ENCODE measurements around the gene AUTS2.

The AUTS2 gene

DNA sequence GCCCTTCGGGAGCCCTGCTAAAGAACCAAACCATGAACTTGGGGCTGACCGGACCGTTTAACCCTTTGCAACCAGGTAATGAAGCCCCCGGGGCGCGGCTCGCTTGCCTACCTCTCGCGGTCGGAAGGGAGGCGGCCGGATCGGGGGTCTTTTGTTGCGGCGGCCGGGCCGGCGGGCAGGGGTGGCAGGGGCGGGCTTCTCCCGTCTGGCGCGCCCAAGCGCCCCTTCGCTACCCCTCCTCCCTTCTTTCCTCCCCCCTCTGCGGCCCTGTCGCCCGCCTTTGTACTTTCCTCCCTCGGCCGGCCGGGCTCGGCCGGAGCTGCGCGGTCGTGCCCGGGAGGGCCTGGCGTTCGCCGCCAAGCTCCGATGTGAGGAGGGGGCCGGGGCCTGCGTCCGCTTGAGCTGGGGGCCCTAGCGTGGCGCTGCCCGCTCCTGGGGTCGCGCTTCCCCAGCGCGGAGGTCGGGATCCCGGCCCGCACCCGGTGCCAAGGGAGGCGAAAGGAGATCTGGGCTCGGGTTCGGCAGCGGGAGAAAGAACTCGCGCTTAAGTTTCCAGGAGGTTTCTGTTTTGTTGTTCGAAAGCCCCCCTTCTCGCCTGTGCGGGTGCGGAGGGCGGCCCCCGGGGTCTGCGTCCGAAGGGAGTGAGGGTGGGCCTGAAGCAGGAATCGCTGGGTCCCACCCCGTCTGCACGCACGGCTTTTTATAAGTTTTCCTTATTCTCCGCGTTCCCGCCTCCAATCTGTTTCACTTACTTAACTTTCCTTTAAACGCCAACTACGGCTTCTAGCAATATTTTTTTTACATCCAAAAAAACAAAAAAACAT lies 1096.9 kb downstream of the AUTS2 start:
- Histone ChIP-seq H4K20me1 (ENCODE audit: low read depth, low read length) (0 out of 2 replicates have a peak, but pooled peaks cover 6% of the 10 kb centered on the region), H3K27me3 (ENCODE audit: low read length) (no peaks in the 10 kb centered on the region), H3K4me3 (ENCODE audit: insufficient read depth, low read length, poor library complexity, severe bottlenecking) (peak overlapping the region; percentile 69), H3K79me2 (ENCODE audit: insufficient read depth, low read length) (no peaks in the 10 kb centered on the region), H3K36me3 (ENCODE audit: low read length) (no peaks in the 10 kb centered on the region), H3K27ac (ENCODE audit: low read depth, low read length) (no peak overlapping the region), H3K9ac (ENCODE audit: low read length) (peak overlapping the region; percentile 66), H3K9me3 (ENCODE audit: insufficient read depth, low read length) (no peaks in the 10 kb centered on the region), H3K4me2 (ENCODE audit: low read depth, low read length, poor library complexity, severe bottlenecking) (peak overlapping the region; percentile 86), H3K9me2 (replicated peaks; ENCODE audit: insufficient read depth, low read length) (no peaks in the 10 kb centered on the region), H3F3A (ENCODE audit: insufficient read depth) (0 out of 2 replicates have a peak, but pooled peaks cover 8% of the 10 kb centered on the region), H2AFZ (ENCODE audit: low read depth, low read length, severe bottlenecking) (peak overlapping the region; percentile 70)
- TF ChIP-seq EZH2phosphoT487 (conservative IDR thresholded peaks at IDR 0.05; ENCODE audit: low read length) = peak; percentile 70
- TF ChIP-seq, protein P1, sequence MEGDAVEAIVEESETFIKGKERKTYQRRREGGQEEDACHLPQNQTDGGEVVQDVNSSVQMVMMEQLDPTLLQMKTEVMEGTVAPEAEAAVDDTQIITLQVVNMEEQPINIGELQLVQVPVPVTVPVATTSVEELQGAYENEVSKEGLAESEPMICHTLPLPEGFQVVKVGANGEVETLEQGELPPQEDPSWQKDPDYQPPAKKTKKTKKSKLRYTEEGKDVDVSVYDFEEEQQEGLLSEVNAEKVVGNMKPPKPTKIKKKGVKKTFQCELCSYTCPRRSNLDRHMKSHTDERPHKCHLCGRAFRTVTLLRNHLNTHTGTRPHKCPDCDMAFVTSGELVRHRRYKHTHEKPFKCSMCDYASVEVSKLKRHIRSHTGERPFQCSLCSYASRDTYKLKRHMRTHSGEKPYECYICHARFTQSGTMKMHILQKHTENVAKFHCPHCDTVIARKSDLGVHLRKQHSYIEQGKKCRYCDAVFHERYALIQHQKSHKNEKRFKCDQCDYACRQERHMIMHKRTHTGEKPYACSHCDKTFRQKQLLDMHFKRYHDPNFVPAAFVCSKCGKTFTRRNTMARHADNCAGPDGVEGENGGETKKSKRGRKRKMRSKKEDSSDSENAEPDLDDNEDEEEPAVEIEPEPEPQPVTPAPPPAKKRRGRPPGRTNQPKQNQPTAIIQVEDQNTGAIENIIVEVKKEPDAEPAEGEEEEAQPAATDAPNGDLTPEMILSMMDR (IDR thresholded peaks at IDR 0.05; ENCODE audit: insufficient read depth, low read length, poor library complexity, severe bottlenecking) = no peak

DNA sequence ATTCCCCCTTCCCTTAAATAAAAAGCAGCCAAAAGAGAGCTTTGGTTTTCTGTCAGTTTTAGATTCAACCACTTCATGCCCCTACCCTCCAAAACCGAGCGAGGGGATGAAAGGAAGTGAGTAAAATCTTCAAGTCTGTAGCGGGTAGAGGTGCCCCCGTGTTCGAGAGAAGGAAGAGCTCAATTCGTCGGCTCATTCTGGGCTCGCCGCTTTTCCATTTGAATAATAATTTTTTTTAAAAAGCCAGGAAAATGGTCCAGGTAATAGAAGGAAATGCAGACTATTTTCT lies 1097.5 kb downstream of the AUTS2 start:
- no peaks in the 10 kb centered on the region for H3K9me3 ChIP-seq (ENCODE audit: insufficient read depth, low read length)
- H3K4me2 ChIP-seq (ENCODE audit: low read depth, low read length, poor library complexity, severe bottlenecking) = peak overlapping the region; percentile 86
- 0 out of 2 replicates have a peak, but pooled peaks cover 8% of the 10 kb centered on the region for H3F3A ChIP-seq (ENCODE audit: insufficient read depth)
- H3K27ac ChIP-seq (ENCODE audit: low read depth, low read length) = no peak overlapping the region
- H3K36me3 ChIP-seq (ENCODE audit: low read length) = no peaks in the 10 kb centered on the region
- no peak for TF ChIP-seq EZH2phosphoT487 (conservative IDR thresholded peaks at IDR 0.05; ENCODE audit: low read length)
- TF ChIP-seq, protein P1 (IDR thresholded peaks at IDR 0.05; ENCODE audit: insufficient read depth, low read length, poor library complexity, severe bottlenecking) = no peak
- H3K9me2 ChIP-seq (replicated peaks; ENCODE audit: insufficient read depth, low read length) = no peaks in the 10 kb centered on the region
- no peaks in the 10 kb centered on the region for H3K27me3 ChIP-seq (ENCODE audit: low read length)
- H3K79me2 ChIP-seq (ENCODE audit: insufficient read depth, low read length) = no peaks in the 10 kb centered on the region
- peak overlapping the region; percentile 66 for H3K9ac ChIP-seq (ENCODE audit: low read length)
- H2AFZ ChIP-seq (ENCODE audit: low read depth, low read length, severe bottlenecking) = peak overlapping the region; percentile 70
- H3K4me3 ChIP-seq (ENCODE audit: insufficient read depth, low read length, poor library complexity, severe bottlenecking) = peak overlapping the region; percentile 69
- 0 out of 2 replicates have a peak, but pooled peaks cover 6% of the 10 kb centered on the region for H4K20me1 ChIP-seq (ENCODE audit: low read depth, low read length)

DNA sequence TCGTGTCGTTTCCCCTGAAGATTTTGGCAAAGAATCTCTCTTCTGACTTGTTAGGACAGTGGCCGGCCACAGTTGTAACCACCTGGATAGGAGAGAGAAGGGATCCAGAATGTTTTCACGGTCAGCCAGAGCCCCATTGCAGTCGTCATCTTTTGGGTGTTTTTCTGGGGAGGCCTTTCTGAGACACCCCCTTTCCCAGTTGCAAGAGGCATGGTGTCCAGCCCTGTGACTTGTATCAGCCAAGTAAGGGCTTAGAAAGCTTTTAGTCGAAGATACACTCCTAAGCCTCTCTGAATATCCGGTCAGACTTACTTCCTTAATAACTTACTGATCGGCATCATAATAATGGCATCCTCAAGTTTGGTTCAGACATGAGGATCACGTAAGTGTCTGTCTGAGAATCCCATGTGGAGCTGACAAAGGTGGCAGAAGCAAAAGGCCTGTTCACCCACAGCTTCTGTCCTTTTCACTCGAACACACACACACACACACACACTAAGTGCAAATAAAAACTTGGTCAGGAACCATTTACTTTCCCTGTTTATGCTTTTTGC lies 1098.0 kb downstream of the AUTS2 start:
- no peaks in the 10 kb centered on the region for H3K9me2 ChIP-seq (replicated peaks; ENCODE audit: insufficient read depth, low read length)
- no peak overlapping the region for H3K27ac ChIP-seq (ENCODE audit: low read depth, low read length)
- H3F3A ChIP-seq (ENCODE audit: insufficient read depth) = 0 out of 2 replicates have a peak, but pooled peaks cover 8% of the 10 kb centered on the region
- no peaks in the 10 kb centered on the region for H3K27me3 ChIP-seq (ENCODE audit: low read length)
- TF ChIP-seq EZH2phosphoT487 (conservative IDR thresholded peaks at IDR 0.05; ENCODE audit: low read length) = no peak
- TF ChIP-seq, protein P1 (IDR thresholded peaks at IDR 0.05; ENCODE audit: insufficient read depth, low read length, poor library complexity, severe bottlenecking) = no peak
- no peak overlapping the region for H3K4me3 ChIP-seq (ENCODE audit: insufficient read depth, low read length, poor library complexity, severe bottlenecking)
- no peaks in the 10 kb centered on the region for H3K79me2 ChIP-seq (ENCODE audit: insufficient read depth, low read length)
- H2AFZ ChIP-seq (ENCODE audit: low read depth, low read length, severe bottlenecking) = no peak overlapping the region
- 0 out of 2 replicates have a peak, but pooled peaks cover 6% of the 10 kb centered on the region for H4K20me1 ChIP-seq (ENCODE audit: low read depth, low read length)
- no peak overlapping the region for H3K9ac ChIP-seq (ENCODE audit: low read length)
- H3K9me3 ChIP-seq (ENCODE audit: insufficient read depth, low read length) = no peaks in the 10 kb centered on the region
- no peaks in the 10 kb centered on the region for H3K36me3 ChIP-seq (ENCODE audit: low read length)
- peak overlapping the region; percentile 86 for H3K4me2 ChIP-seq (ENCODE audit: low read depth, low read length, poor library complexity, severe bottlenecking)

All from SU-DHL-6 (cell line).